Measurements from ENCODE around the gene SLC27A2.

DNA sequence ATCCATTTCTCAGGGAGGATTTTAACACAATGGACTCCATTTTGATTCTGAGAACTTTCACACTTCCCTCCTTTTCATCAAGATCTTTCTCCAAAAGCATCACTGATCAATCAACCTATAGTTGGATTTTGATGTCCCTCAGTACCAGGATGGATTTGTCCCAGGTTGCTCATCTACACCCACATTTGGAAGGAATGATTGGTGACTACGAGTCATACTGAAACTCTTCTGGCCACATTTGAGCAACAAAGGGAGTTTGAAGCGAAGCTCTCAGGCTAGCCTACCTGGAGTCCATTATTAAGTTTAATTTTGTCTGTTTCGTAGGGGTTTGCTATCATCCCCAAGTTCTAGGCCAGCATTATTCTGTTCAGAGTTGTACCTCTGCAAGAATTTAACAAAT lies 31.6 kb upstream of the SLC27A2 start:
- TF ChIP-seq, protein P1, sequence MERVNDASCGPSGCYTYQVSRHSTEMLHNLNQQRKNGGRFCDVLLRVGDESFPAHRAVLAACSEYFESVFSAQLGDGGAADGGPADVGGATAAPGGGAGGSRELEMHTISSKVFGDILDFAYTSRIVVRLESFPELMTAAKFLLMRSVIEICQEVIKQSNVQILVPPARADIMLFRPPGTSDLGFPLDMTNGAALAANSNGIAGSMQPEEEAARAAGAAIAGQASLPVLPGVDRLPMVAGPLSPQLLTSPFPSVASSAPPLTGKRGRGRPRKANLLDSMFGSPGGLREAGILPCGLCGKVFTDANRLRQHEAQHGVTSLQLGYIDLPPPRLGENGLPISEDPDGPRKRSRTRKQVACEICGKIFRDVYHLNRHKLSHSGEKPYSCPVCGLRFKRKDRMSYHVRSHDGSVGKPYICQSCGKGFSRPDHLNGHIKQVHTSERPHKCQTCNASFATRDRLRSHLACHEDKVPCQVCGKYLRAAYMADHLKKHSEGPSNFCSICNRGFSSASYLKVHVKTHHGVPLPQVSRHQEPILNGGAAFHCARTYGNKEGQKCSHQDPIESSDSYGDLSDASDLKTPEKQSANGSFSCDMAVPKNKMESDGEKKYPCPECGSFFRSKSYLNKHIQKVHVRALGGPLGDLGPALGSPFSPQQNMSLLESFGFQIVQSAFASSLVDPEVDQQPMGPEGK (CRISPR knock-in tag; IDR thresholded peaks at IDR 0.05; ENCODE audit: borderline replicate concordance), result no peak
- TF ChIP-seq RARB (CRISPR knock-in tag; IDR thresholded peaks at IDR 0.05) (no peak), CSDC2 (CRISPR knock-in tag; IDR thresholded peaks at IDR 0.05) (no peak), TOX (CRISPR knock-in tag; IDR thresholded peaks at IDR 0.05; ENCODE audit: borderline replicate concordance) (no peak), TCF4 (CRISPR knock-in tag; IDR thresholded peaks at IDR 0.05; ENCODE audit: borderline replicate concordance) (no peak), ZFP3 (CRISPR knock-in tag; IDR thresholded peaks at IDR 0.05) (no peak), GLIS3 (CRISPR knock-in tag; IDR thresholded peaks at IDR 0.05) (no peak)

Measured in SK-N-SH treated with all-trans-retinoic acid at 6 μM for 48 hours (cell line).